Duodenal mucosa (tissue), 2 donors: ENCODE measurements around the gene CPZ.

Experiments
- H3K27ac ChIP-seq: one replicate; pipeline ENCODE4 v1.7.0; 2013; ENCODE audit warnings: low read depth, low read length
- H3K27me3 ChIP-seq, 2 donors: one replicate each; pipeline ENCODE4 v1.7.0; 2013; ENCODE audit warnings: low read length in 2 of 2, control low read depth in 1 of 2; ENCODE audit not compliant: insufficient read depth in 2 of 2, control insufficient read depth in 1 of 2
- H3K36me3 ChIP-seq, 2 donors: one replicate each; pipeline ENCODE4 v1.7.0; 2013; ENCODE audit warnings: low read length in 2 of 2, control low read depth in 1 of 2; ENCODE audit not compliant: insufficient read depth in 2 of 2, control insufficient read depth in 1 of 2
- H3K4me1 ChIP-seq, 2 donors: one replicate each; pipeline ENCODE4 v1.7.0; 2013; ENCODE audit warnings: low read length in 2 of 2, control low read depth in 1 of 2; ENCODE audit not compliant: insufficient read depth in 2 of 2, control insufficient read depth in 1 of 2
- H3K4me3 ChIP-seq, 2 donors: one replicate each; pipeline ENCODE4 v1.7.0; 2013; ENCODE audit warnings: low read length in 2 of 2, low read depth in 1 of 2
- H3K9ac ChIP-seq, 2 donors: one replicate each; pipeline ENCODE4 v1.7.0; 2013; ENCODE audit warnings: low read length in 2 of 2, low read depth in 1 of 2
- H3K9me3 ChIP-seq, 2 donors: one replicate each; pipeline ENCODE4 v1.7.0; 2013; ENCODE audit warnings: low read length in 2 of 2, control low read depth in 1 of 2; ENCODE audit not compliant: control insufficient read depth in 1 of 2

CPZ gene

DNA sequence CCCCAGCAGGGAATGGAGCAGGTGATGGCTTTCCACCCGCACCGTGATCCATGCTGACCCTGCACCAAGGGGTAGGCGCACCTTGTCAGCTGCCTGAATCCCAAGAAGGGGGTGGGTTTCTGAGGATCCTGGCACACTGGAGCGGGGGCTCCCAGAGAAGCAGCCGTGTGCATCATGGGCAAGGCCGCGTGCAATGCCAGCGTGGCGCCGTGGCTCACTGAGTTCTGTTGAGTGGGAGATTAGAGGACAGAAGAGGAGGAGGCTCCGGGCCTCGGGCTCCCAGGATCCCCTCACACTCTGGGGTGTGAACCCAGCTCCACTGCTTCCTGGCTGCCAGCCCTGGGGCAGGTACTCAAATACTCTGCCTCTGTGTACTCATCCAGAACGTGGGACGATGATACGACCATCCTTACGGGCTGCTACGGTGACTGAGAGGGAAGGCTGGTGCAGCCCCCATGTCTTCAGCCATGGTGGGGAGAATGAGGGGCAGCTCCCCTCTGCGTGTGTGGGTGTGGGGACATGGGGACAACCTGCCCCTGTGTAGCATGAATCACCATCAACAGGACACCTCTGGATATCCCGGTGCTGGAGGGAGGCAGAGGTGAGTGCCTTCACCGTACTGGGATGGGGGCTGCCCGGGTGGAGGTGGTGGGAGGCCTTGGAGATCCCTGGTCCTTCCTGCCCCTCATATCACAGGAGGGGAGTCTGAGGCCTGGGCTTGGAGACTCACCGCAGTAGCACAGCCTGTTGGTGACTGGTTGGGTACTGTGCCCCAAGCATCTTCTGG is 52.6 kb downstream of the CPZ start:
- Histone ChIP-seq H3K36me3 (no peaks in the 10 kb centered on the region), H3K9ac (no peak overlapping the region), H3K4me3 (no peak overlapping the region), H3K27me3 (no peaks in the 10 kb centered on the region), H3K9me3 (no peaks in the 10 kb centered on the region), H3K27ac (no peak overlapping the region), H3K4me1 (no peaks in the 10 kb centered on the region)

DNA sequence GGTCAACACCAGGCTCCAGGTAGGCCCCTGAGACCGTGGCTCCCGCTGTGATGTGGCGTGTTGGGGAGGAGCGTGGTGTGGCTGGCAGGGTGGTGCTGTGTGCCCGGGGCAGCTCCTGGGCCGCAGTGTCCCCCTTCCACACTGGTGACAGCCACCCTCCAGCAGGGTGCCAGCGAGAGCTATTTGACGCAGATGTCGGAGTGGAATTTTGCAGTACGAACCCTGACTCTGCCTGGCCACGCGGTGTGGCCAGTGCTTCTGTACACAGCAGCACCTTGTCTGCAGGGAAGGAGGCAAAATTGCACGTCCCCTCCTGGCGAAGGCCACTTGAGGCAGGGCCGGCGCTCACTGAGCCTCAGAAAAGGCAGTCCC is 53.2 kb downstream of the CPZ start:
- Histone ChIP-seq H3K9me3 (no peaks in the 10 kb centered on the region), H3K4me3 (no peak overlapping the region), H3K27ac (no peak overlapping the region), H3K4me1 (no peaks in the 10 kb centered on the region), H3K27me3 (no peaks in the 10 kb centered on the region), H3K9ac (no peak overlapping the region), H3K36me3 (no peaks in the 10 kb centered on the region)

DNA sequence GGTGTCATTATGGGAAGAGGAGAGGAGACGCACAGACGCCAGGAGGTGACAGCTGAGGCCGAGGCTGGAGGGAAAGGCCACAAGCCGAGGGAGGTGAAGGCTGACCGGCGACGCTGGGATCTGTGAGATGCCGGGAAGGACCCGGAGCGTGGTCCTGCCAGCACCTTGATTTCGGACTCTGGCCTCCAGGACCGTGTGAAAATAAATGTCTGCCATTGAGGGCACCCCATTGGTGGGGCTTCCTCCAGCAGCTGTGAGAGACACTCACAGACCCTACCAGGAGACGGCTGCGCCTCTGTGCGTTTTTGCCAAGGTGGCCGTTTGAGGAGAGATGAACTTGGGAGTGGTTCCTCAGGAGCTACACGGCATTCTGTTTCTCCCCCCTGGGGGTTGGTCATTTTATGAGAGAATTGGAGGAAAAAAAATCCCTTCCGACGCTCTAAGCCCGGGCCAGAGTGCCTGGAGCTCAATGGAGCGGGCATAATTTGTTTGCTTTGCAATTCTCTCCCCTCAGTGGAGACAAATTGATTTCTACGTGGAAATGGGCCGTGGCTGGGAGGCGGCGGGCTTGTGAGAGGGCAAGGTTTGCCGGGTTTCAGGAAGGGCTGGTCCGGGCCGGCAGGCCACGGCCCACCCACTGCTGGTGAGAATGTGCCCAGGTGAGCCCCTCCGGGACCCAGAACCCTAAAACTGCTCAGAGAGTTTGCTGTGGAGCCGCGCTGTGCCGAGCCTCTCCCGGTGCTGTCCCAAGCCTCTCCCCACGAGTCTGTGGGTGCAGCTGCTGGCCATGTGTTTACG is 53.9 kb downstream of the CPZ start:
- H3K9me3 ChIP-seq, result no peaks in the 10 kb centered on the region
- no peaks in the 10 kb centered on the region for H3K4me1 ChIP-seq
- H3K27me3 ChIP-seq, result no peaks in the 10 kb centered on the region
- no peaks in the 10 kb centered on the region for H3K36me3 ChIP-seq
- H3K4me3 ChIP-seq, result no peak overlapping the region
- no peak overlapping the region for H3K27ac ChIP-seq
- no peak overlapping the region for H3K9ac ChIP-seq

DNA sequence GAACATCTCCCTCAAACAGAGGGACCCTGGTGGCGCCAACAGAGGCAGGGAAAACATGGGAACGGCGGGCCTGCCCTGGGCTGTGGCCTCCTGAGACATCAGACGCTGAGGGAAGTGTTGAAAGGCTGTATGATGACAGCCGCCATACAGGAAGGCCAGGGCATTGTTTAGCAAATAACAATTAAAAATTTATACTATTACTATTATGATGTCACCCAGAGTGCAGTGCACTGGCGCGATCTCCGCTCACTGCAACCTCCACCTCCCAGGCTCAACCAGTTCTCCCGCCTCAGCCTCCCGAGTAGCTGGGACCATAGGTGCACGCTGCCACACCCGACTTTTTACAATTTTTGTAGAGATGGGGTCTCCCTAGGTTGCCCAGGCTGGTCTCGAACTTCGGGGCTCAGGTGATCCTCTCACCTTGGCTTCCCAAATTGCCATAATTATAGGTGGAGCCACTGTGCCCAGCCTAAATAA is 54.6 kb downstream of the CPZ start:
- H3K4me1 ChIP-seq, result no peaks in the 10 kb centered on the region
- H3K27me3 ChIP-seq, result no peaks in the 10 kb centered on the region
- no peak overlapping the region for H3K27ac ChIP-seq
- H3K4me3 ChIP-seq, result no peak overlapping the region
- no peak overlapping the region for H3K9ac ChIP-seq
- H3K9me3 ChIP-seq, result no peaks in the 10 kb centered on the region
- H3K36me3 ChIP-seq, result no peaks in the 10 kb centered on the region

DNA sequence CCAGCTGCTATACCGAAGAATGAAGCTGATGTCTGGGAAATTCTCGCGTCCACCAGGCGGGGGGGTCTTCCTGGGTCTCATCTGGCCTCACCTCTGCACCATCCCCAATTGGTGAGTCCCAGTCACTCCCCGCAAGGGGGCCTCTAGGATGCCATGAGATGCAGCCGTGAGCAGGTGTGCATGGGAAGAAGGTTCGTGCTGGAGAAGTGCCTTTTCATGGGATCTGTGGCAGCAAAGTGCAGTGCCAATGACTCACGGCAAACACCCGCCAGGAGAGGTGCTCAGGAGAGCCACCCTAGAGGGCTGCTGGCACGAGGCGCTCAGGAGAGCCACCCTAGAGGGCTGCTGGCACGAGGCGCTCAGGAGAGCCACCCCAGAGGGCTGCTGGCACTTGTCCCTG is 55.1 kb downstream of the CPZ start:
- Histone ChIP-seq H3K27ac (no peak overlapping the region), H3K9me3 (no peaks in the 10 kb centered on the region), H3K27me3 (no peaks in the 10 kb centered on the region), H3K9ac (no peak overlapping the region), H3K36me3 (no peaks in the 10 kb centered on the region), H3K4me1 (no peaks in the 10 kb centered on the region), H3K4me3 (no peak overlapping the region)

DNA sequence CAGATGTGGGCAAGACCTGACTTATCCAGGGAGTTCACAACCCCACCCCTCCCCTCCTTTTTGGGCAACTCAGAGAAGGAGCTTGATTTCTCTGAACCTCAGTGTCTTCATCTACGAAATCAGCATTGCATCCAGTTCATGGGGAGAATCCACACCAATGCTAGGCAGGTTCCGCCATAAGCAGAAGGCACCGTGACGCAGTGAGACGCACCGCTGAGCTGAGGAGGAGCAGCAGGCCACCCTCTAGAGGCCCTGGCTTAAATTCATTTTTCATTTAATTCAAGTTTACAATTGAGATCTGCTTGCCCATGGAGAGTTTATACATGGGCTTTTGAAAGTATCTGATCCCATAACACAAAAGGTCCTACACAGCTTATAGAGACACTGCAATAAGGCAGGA is 55.7 kb downstream of the CPZ start:
- no peak overlapping the region for H3K27ac ChIP-seq
- H3K9ac ChIP-seq, result no peak overlapping the region
- H3K36me3 ChIP-seq, result no peaks in the 10 kb centered on the region
- no peaks in the 10 kb centered on the region for H3K27me3 ChIP-seq
- H3K4me1 ChIP-seq, result no peaks in the 10 kb centered on the region
- no peaks in the 10 kb centered on the region for H3K9me3 ChIP-seq
- no peak overlapping the region for H3K4me3 ChIP-seq

DNA sequence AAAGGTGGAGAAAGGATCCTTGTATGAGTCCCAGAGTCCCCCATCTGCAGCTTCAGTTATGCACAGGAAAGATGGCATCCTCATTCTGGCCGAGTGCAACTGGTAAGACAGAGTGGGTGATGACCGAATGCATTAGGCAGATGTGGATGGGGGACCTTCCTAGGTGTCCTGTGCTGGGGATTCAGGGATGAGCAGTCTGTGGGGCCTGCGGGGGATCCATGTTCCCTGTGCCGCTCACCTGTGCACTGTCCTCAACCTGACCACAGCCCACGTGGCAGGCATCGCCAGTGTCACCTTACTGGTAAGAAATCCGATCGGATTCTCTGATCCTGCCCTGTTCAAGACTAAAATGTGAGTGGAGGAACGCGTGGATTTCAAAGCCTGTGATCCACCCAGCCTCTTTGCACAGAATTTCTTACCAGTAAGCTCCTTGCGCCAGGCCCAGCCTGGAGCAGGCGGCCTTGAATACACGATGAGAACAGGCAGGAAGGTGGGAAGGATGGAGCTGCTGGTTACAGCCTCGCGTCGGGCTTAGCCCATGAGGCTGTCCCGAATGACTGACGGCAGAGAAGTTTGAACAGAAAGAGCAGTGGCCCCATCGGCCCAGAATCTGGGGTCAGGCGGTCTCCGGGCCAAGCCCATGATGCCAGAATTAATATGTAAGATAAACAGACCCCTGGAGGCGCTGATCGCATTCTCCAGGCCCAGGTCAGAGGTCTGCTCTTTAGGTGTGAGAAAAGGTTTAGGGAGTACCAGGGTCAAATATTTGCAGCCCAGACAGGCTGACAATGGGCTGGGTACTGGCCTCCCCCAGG is 56.5 kb downstream of the CPZ start:
- no peak overlapping the region for H3K9ac ChIP-seq
- no peaks in the 10 kb centered on the region for H3K9me3 ChIP-seq
- H3K4me1 ChIP-seq, result no peaks in the 10 kb centered on the region
- no peak overlapping the region for H3K27ac ChIP-seq
- no peaks in the 10 kb centered on the region for H3K36me3 ChIP-seq
- H3K27me3 ChIP-seq, result no peaks in the 10 kb centered on the region
- no peak overlapping the region for H3K4me3 ChIP-seq

DNA sequence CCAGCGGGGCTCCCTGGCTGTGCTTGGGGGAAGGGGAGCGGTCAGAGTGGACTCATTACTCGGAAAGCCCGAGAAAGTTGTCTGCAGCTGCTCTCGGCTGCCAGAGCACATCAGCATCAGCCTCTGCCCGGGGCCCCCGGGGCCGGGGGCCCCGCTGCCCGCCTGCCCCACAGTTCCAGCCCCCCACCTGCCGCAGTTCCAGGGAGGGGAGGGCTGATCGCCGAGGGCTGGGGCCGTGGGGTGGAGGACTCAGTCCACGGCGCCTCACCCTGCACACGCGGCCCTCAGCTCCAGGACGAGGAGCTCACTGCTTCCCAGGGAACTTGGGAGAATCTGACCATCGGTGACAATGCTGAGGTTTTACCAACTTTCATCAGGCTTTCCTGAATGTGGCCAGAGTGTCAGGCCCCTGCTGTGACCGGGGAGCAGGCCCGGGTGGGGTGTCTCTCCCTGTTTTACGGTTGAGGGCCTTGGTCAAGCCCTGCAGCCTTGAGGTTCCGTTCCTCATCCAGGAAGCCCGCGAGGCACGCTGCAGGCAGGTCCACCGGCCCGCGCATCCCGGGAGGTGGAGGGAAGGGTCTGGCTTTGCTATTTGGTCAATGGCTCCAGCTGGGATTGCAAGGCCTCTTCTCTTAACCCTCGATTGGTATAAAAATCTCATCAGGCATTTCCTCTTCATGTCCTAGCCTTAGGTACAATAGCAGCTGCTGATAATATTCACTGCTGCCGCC is 57.2 kb downstream of the CPZ start:
- Histone ChIP-seq H3K27ac (no peak overlapping the region), H3K9ac (no peak overlapping the region), H3K4me3 (no peak overlapping the region), H3K9me3 (no peaks in the 10 kb centered on the region), H3K27me3 (no peaks in the 10 kb centered on the region), H3K4me1 (no peaks in the 10 kb centered on the region), H3K36me3 (no peaks in the 10 kb centered on the region)

DNA sequence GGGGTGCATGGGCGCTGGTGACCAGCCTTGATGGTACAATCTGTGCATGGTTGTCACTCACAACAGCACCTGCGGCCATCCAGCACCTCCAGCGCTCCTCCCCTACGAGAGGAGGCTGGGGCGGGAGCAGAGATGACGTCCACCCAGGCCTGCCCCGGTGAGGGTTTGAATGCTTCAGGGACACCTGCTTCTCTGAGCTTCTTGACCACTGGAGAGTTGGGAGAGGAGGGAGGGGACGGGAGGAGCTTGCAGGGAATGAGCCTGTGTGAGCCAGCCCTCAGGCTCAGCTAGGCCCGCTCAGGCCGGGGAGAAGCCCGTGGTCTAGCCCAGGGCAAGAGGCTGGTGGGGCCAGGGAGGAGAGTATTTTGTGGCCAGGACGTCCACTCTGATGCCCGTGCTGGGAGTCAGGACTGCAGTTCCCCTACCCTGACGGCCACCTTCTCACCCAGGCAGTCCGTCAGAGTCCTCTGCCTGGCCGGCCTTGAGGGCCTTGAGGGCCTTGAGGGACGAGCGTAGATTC is 59.2 kb downstream of the CPZ start:
- no peaks in the 10 kb centered on the region for H3K27me3 ChIP-seq

More for the DNA sequence above, 59.2 kb downstream of the CPZ start:
- no peak overlapping the region for H3K9ac ChIP-seq
- no peak overlapping the region for H3K27ac ChIP-seq
- no peaks in the 10 kb centered on the region for H3K36me3 ChIP-seq
- no peaks in the 10 kb centered on the region for H3K4me1 ChIP-seq
- no peaks in the 10 kb centered on the region for H3K9me3 ChIP-seq
- H3K4me3 ChIP-seq, result no peak overlapping the region
